SK-N-SH treated with all-trans-retinoic acid at 6 μM for 48 hours (cell line): ENCODE measurements around the gene FNDC3B.

ENCODE experiments used
- TOX ChIP-seq: fragments of 250-450 bp; sonication (Bioruptor Pico); IDR thresholded peaks from 2 replicates; pipeline ENCODE4 v1.8.0; 2021; ENCODE audit warnings: mild to moderate bottlenecking, moderate library complexity, borderline replicate concordance
- ZFP30 ChIP-seq: fragments of 450-650 bp; formaldehyde crosslinking; IDR thresholded peaks from 2 replicates; pipeline ENCODE4 v1.5.0; 2022; ENCODE audit warnings: mild to moderate bottlenecking, moderate library complexity
- ZNF8 ChIP-seq: fragments of 450-650 bp; formaldehyde crosslinking; IDR thresholded peaks from 2 replicates; pipeline ENCODE4 v1.5.0; 2020; ENCODE audit warnings: mild to moderate bottlenecking, moderate library complexity
- TF ChIP-seq, protein P1 (sequence below): fragments of 250-450 bp; sonication (Bioruptor Pico); IDR thresholded peaks from 2 replicates; pipeline ENCODE4 v1.8.0; 2020; ENCODE audit warnings: mild to moderate bottlenecking, moderate library complexity, borderline replicate concordance

DNA sequence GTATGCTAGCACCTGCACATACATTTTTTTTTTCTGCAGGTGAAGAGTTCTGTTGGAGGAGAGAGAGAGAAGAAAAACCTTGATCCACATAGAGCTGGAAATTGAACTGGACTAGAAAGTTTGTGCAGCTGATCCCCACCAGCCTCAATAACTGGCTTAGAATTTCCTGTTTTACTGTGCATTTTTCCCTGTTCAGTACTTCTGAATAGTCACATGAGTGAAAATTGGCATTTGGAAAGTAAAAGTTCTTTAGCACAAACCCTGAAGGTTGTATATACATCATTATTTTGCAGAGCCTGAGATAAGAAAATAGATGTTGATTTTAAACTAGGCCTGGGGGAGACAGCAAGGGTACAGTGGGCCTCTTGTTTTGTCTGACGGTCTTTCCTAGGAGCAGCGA lies 366.5 kb downstream of the FNDC3B start:
- TF ChIP-seq, protein P1, sequence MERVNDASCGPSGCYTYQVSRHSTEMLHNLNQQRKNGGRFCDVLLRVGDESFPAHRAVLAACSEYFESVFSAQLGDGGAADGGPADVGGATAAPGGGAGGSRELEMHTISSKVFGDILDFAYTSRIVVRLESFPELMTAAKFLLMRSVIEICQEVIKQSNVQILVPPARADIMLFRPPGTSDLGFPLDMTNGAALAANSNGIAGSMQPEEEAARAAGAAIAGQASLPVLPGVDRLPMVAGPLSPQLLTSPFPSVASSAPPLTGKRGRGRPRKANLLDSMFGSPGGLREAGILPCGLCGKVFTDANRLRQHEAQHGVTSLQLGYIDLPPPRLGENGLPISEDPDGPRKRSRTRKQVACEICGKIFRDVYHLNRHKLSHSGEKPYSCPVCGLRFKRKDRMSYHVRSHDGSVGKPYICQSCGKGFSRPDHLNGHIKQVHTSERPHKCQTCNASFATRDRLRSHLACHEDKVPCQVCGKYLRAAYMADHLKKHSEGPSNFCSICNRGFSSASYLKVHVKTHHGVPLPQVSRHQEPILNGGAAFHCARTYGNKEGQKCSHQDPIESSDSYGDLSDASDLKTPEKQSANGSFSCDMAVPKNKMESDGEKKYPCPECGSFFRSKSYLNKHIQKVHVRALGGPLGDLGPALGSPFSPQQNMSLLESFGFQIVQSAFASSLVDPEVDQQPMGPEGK: no peak
- TF ChIP-seq ZNF8 (CRISPR knock-in tag) (no peak), ZFP30 (no peak), TOX (CRISPR knock-in tag) (no peak)
